Ureter (tissue), 1 donor: ENCODE data around the gene TENM3. TPM values are rescaled to one million over a fixed set of nuclear protein-coding genes. Genes with fewer than 3 reads are reported as not detected.

ENCODE experiments used
- DNase-seq: peaks from one replicate; pipeline ENCODE4 v3.0.0-alpha.2; 2020; ENCODE audit warnings: low spot score
- total RNA-seq: library from RNA; stranded (reverse); gene quantifications from one replicate; pipeline ENCODE4 v1.2.4, GENCODE V29; 2023
- donor health status: DM: yes; HTN: yes; CAD: no.

Gene TENM3
- total RNA-seq, 1 donor from 2014 or later = 0.96 TPM

DNA sequence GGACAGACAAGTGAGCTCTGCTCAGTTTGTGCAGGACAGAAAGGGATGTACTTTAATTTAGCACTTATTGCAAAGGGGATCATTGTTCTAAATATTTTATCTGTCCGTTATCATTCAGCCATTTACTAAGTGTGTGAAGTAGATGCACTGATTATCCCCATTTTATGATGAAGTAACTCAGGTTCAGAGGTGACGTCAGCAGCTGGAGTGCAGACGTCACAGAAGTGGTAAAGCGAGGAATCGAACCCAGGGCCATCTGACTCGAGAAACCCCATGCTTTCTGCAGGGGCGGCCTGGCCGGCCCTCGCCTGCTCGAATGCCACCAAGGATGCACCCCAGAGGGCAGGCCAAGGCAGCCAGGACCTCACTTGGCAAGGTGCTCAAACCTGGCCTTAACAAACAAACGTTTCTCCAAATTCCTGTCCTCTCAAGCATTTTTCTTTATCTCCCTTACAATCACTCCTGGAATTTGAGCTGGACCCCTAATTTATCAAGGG is 599.0 kb downstream of the TENM3 start:
- no peak for DNase-seq

DNA sequence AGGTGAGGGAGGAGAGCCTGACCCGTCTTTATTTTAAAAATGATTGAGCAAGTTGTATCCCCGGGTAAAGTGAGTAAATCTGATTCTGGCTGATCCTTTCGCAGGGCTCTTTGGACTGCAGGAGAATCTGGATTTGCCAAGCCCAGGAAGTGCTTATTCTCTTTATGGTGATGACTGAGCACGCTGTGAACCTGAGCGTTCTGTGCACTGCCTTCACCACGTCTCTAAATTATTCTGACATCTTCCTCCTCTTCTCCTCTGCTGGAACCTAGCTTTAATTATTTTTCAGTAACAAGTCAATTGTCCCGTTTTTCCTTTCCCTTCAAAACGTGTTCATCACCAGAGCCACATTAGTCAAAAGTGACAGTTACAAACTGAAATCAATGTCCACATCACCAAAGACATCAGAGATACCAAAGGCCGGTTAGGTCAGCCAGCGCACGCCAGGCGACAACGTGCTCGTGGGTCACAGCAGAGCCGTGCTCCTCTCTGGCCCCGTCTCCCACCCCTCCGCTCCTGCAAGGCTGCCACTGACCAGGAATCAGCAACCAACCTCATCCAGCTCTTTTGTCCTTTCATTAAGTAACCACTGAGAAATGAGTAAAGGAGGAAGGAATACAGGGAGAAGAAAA is 599.7 kb downstream of the TENM3 start:
- no peak for DNase-seq

DNA sequence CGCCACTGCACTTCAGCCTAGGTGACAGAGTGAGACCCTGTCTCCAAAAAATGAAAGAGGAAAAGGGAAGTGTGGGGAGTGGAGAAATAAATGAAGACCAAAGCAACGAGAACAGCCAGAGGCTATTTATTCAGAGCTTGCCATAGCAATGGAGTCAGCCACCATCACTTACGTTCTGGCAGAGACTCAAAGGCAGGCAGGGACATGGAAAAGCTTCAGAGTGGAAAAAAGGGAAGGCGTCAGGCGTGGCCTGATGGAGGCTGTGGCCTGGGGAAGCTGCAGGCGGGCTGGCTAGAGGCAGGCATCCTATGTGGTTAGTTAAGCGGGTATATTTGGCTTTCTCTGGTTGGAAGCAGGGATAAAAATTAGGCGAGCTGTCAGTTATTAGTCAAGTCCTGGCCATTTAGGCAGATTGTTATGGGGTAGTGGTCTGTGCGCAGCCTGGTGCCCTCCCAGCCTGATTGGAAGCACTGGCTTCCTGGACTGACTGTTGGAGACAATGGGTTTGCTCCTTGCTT is 600.7 kb downstream of the TENM3 start:
- DNase-seq = no peak

DNA sequence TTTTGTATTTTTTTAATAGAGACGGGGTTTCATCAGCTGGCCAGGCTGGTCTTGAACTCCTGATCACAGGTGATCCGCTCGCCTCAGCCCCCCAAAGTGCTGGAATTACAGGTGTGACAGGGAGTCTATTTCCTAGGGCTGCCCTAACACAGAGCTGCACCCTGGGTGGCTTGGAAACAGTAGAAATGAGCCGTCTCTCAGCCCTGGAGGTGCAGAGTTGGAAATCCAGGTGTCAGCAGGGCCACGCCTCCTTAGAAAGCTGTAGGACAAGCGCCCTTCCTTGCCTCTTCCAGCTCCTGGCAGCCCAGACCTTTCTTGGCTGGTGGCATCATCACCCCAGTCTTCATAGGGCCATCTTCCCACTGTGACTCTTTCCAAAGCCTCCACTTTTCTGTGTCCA is 602.4 kb downstream of the TENM3 start:
- no peak for DNase-seq

DNA sequence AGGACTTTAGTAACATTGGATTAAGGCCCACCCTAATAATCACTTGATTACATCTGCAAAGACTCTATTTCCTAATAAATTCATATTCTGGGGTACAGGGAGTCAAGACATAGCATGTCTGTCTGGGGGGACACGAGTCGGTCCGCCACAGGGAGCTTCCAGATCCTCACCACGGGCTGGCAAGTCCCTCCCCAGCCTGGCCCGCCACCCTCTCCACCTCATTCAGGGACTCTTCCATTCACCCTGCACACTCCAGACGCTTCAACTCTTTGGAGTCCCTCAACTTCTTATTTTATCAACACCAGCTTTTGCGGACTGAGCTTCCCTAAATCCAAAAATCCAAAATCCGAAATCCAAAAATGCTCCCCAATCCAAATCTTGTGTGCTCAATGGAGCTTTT is 602.8 kb downstream of the TENM3 start:
- no peak for DNase-seq

DNA sequence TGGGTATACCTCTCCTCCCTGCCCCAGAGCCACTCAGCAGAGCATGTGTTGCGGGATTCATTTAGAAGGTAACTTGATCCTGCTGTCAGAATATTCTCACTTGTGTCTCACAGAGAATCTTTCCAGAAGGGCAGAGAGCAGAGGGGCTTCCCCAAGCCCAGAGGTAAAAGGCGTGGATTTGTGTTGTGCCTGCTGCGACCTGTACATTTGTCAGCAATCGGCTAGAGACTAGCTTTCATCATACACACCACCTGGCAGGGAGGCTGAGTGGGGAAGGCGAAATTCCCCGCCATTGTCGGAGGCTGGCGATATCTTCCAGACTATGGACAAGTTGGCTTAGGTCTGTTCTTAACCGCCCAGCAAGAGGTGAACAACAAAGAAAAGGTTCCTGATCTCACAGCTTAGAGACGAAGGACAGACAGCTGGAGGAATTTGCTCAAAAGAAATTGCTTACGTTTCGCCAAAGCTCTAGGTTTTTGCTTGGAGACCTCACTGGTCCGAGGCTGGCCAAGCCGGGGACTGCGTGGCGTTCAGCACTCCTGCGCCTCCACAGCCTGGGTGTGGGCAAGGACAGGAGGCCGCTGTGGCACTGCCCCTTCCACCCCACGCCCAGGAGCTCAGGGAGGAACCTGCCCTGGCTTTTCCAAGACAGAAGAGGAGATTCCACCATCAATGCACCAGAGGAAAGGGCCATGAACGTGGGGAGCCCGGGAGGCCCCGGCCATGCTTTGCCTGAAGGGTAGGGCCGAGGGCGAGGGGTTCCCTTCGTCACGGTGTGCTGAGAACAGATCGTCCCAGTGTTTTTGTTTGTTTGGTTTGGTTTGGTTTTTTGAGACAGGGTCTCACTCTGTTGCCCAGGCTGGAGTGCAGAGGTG is 604.6 kb downstream of the TENM3 start:
- DNase-seq = no peak

DNA sequence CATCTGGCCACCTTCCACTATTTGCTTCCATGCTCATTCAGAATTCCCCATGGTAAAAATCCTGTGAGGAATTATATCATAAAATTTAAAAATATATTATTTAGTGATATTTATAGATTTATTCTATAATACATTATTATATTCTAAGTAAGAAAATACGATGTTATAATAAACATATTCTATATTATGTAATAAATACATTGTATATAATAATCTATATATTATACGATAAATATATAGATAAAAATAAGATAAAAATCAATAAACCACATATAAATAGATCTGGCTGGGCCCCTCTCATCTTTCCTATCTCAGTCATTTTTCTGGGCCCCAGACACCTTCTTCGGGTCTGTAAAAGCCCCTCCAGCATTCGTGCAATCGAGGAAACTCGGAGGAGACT is 605.5 kb downstream of the TENM3 start:
- no peak for DNase-seq
